Ovary (tissue), 9 donors: Measurements from ENCODE around the gene GNB1L. TPM values are rescaled to one million over a fixed set of nuclear protein-coding genes. Genes with fewer than 3 reads are reported as not detected.

Experiments used
- DNase-seq, 5 donors: peaks; one replicate each; pipeline ENCODE4 v3.0.0-alpha.2; 2019 to 2020
- H3K27ac ChIP-seq, 2 donors: fragments of 200-600 bp; one replicate each; pipeline versions ENCODE4 v1.5.1 to v1.8.0; 2019 to 2022
- H3K27me3 ChIP-seq: fragments of 200-600 bp; one replicate; pipeline ENCODE4 v1.8.0; 2022
- H3K36me3 ChIP-seq: fragments of 200-600 bp; sonication (generic); one replicate; pipeline ENCODE4 v1.5.1; 2019
- H3K4me1 ChIP-seq: one replicate; pipeline ENCODE4 v1.8.1; 2013; ENCODE audit warnings: mild to moderate bottlenecking, moderate library complexity; ENCODE audit not compliant: insufficient read depth
- H3K4me3 ChIP-seq: fragments of 200-600 bp; sonication (generic); one replicate; pipeline ENCODE4 v1.5.1; 2017
- H3K9me3 ChIP-seq, 2 donors: fragments of 200-600 bp in 1 of 2; sonication (generic) in 1 of 2; one replicate each; pipeline versions ENCODE4 v1.5.1 to v1.8.1; 2013 to 2019; ENCODE audit warnings: mild to moderate bottlenecking in 1 of 2, moderate library complexity in 1 of 2
- CTCF ChIP-seq, 3 donors: fragments of 450-650 bp in 2 of 3; fragments of 200-600 bp in 1 of 3; IDR thresholded peaks; one replicate each; pipeline versions ENCODE4 v1.5.1 to v1.8.0; 2016 to 2022; ENCODE audit warnings: antibody characterized with exemption in 3 of 3, mild to moderate bottlenecking in 1 of 3
- EP300 ChIP-seq: sonication (generic); formaldehyde crosslinking; IDR thresholded peaks from one replicate; pipeline ENCODE4 v1.6.1; 2017; ENCODE audit warnings: antibody characterized with exemption
- POLR2A ChIP-seq: fragments of 450-650 bp; IDR thresholded peaks from one replicate; pipeline ENCODE4 v1.6.1; 2017; ENCODE audit warnings: antibody characterized with exemption, mild to moderate bottlenecking, moderate library complexity
- WGBS, 3 donors: extraction: QIAGEN DNeasy Blood & Tissue Kit in 1 of 3; methylation state at CpG; one replicate each; pipeline versions ENCODE4 v1.1.5 to v1.1.7; 2013 to 2017; 5-methylcytosine and 5-hydroxymethylcytosine counted together
- intact Hi-C, 4 donors: fragments of 100-400 bp; cut with DNase I; formaldehyde crosslinking; loops; one replicate each; pipeline versions ENCODE4 v1.11.0 to v1.15.1; 2022 to 2023
- polyA plus RNA-seq, 2 donors: library from polyadenylated mRNA; stranded (reverse); fragments of 200-250 nt in 1 of 2; fragments of 350-450 nt in 1 of 2; fragmentation: Illumina TruSeq in 1 of 2; extraction: RNeasy Lipid Tissue Mini Kit (QIAGEN cat#74804) in 1 of 2; gene quantifications; one replicate each; pipeline ENCODE4 v1.2.3, GENCODE V29; 2013 to 2014
- total RNA-seq, 7 donors: library from RNA; depleted of rRNA in 2 of 7; stranded (reverse); fragments of >200 nt in 2 of 7; fragmentation: NEBNext Ultra II Directional in 3 of 7; extraction: Animal tissue kit (Norgen Biotek cat#: 25700) in 3 of 7; gene quantifications; one replicate each; pipeline versions ENCODE4 v1.1.0 to v1.2.4, GENCODE V29; 2016 to 2023
- donor health status: DM: no; HTN: no; CAD: no; lungs with moderate emphysema.
- donor health status: DM: no; HTN: no; CAD: no.
- donor health status: Bipolar disorder and iron deficiency.
- donor health status: DM: yes; HTN: yes; CAD: no.
- donor health status: DM: no; HTN: no; CAD: no.
- donor health status: DM: yes; HTN: yes; CAD: no.

Gene GNB1L
- total and polyA plus RNA-seq, 9 donors, result 3.1 to 14.9 (median 5.8) TPM; not detected in 1

- Histone ChIP-seq H3K36me3 (no peaks in the 10 kb centered on the region), H3K9me3 (no peaks in the 10 kb centered on the region), H3K4me1 (no peaks in the 10 kb centered on the region), H3K27ac (no peak overlapping the region), H3K27me3 (no peaks in the 10 kb centered on the region), H3K4me3 (no peak overlapping the region)
- WGBS, 3 donors, result 70 to 72% (median 72%) methylated on average over 22 to 24 of the region's 24 CpGs
- TF ChIP-seq EP300, result no peak
- intact Hi-C loops, result no loop called here
- no peak for DNase-seq
Measured at GRCh38 chr22:19745155-19746101, 109.2 kb downstream of the GNB1L start.

- intact Hi-C loops, result no loop called here
- Histone ChIP-seq H3K9me3 (no peaks in the 10 kb centered on the region), H3K4me1 (no peaks in the 10 kb centered on the region), H3K36me3 (no peaks in the 10 kb centered on the region), H3K4me3 (no peak overlapping the region), H3K27me3 (no peaks in the 10 kb centered on the region), H3K27ac (no peak overlapping the region)
- TF ChIP-seq CTCF (IDR thresholded peaks at IDR 0.05), result no peak
- TF ChIP-seq POLR2A, result no peak
- TF ChIP-seq EP300, result no peak
- 76 to 82% (median 82%) methylated on average over 13 of the region's 13 CpGs for WGBS, 3 donors
- no peak for DNase-seq
Measured at GRCh38 chr22:19744350-19745006, 110.2 kb downstream of the GNB1L start.

GRCh38 chr22:19743651-19744050 lies 111.0 kb downstream of the GNB1L start:
- no peak for TF ChIP-seq EP300
- no peak for TF ChIP-seq CTCF (IDR thresholded peaks at IDR 0.05)
- TF ChIP-seq POLR2A, result no peak
- H3K9me3 ChIP-seq, result no peaks in the 10 kb centered on the region
- no peak for DNase-seq
- no peak overlapping the region for H3K27ac ChIP-seq
- no peaks in the 10 kb centered on the region for H3K36me3 ChIP-seq
- no peaks in the 10 kb centered on the region for H3K4me1 ChIP-seq
- H3K4me3 ChIP-seq, result no peak overlapping the region
- intact Hi-C loops, result no loop called here
- no peaks in the 10 kb centered on the region for H3K27me3 ChIP-seq
- 76 to 88% (median 82%) methylated on average over 4 of the region's 4 CpGs for WGBS, 3 donors

GRCh38 chr22:19743081-19743480 lies 111.6 kb downstream of the GNB1L start:
- no peaks in the 10 kb centered on the region for H3K4me1 ChIP-seq
- WGBS, 3 donors, result 82 to 97% (median 94%) methylated on average over 6 of the region's 6 CpGs

More at GRCh38 chr22:19743081-19743480, 111.6 kb downstream of the GNB1L start:
- intact Hi-C loops, result no loop called here
- H3K27ac ChIP-seq, result no peak overlapping the region
- no peak overlapping the region for H3K4me3 ChIP-seq
- H3K36me3 ChIP-seq, result no peaks in the 10 kb centered on the region
- no peaks in the 10 kb centered on the region for H3K27me3 ChIP-seq
- TF ChIP-seq POLR2A (no peak), CTCF (IDR thresholded peaks at IDR 0.05) (no peak), EP300 (no peak)
- no peak for DNase-seq
- no peaks in the 10 kb centered on the region for H3K9me3 ChIP-seq
